ENCODE results near the gene OXT.
"Not testable (repeated sequence)": the region's sequence is repeated elsewhere in the genome, so short reads cannot be mapped to it uniquely, and the experiment has no call there.

Gene OXT

GRCh38 chr20:3074812-3075211 is 3.4 kb downstream of the OXT start:
- peaks cover 2% of the 10 kb centered on the region for H3K27me3 ChIP-seq (ENCODE audit: insufficient read depth, poor library complexity, severe bottlenecking)
- no peak overlapping the region for H3K4me3 ChIP-seq (replicated peaks; ENCODE audit: insufficient read depth, low read length)
- no peak for DNase-seq (ENCODE audit: low read depth in 1 of 2, low spot score in 1 of 2)
- no peak overlapping the region for H3K27ac ChIP-seq (replicated peaks)
- TF ChIP-seq SPI1 (IDR thresholded peaks at IDR 0.05; ENCODE audit: borderline replicate concordance, low read depth) (peak; percentile 78), REST (IDR thresholded peaks at IDR 0.05; ENCODE audit: insufficient replicate concordance, low read depth) (no peak)

- DNase-seq (ENCODE audit: low read depth in 1 of 2, low spot score in 1 of 2); H3K27me3 ChIP-seq (ENCODE audit: insufficient read depth, poor library complexity, severe bottlenecking); H3K4me3 ChIP-seq (replicated peaks; ENCODE audit: insufficient read depth, low read length); H3K27ac ChIP-seq (replicated peaks): not testable (repeated sequence)
Observed at GRCh38 chr20:3075315-3075714, 3.9 kb downstream of the OXT start.

- Histone ChIP-seq H3K4me3 (replicated peaks; ENCODE audit: insufficient read depth, low read length) (no peak overlapping the region), H3K27ac (replicated peaks) (peak overlapping the region; percentile 40; the same call in 1 of the 2 replicates), H3K27me3 (ENCODE audit: insufficient read depth, poor library complexity, severe bottlenecking) (peaks cover 7% of the 10 kb centered on the region)
- DNase-seq (ENCODE audit: low read depth in 1 of 2, low spot score in 1 of 2): peak in 1 of 2 experiments; percentile 52
- TF ChIP-seq POLR2AphosphoS5 (IDR thresholded peaks at IDR 0.05; ENCODE audit: low read depth) (no peak), SPI1 (IDR thresholded peaks at IDR 0.05; ENCODE audit: borderline replicate concordance, low read depth) (no peak), CTCF (IDR thresholded peaks at IDR 0.05; ENCODE audit: insufficient read depth, low read length) (no peak), GABPA (IDR thresholded peaks at IDR 0.05; ENCODE audit: low read depth) (no peak), REST (IDR thresholded peaks at IDR 0.05; ENCODE audit: insufficient replicate concordance, low read depth) (no peak)
Observed at GRCh38 chr20:3077618-3078134, 6.3 kb downstream of the OXT start.

GRCh38 chr20:3080939-3081388 is 9.5 kb downstream of the OXT start:
- Histone ChIP-seq H3K27ac (replicated peaks) (no peak overlapping the region), H3K4me3 (replicated peaks; ENCODE audit: insufficient read depth, low read length) (no peak overlapping the region), H3K27me3 (ENCODE audit: insufficient read depth, poor library complexity, severe bottlenecking) (peaks cover 13% of the 10 kb centered on the region)
- DNase-seq (ENCODE audit: low read depth in 1 of 2, low spot score in 1 of 2): no peak
- TF ChIP-seq CTCF (IDR thresholded peaks at IDR 0.05; ENCODE audit: insufficient read depth, low read length) (no peak), REST (IDR thresholded peaks at IDR 0.05; ENCODE audit: insufficient replicate concordance, low read depth) (no peak), GABPA (IDR thresholded peaks at IDR 0.05; ENCODE audit: low read depth) (no peak), SPI1 (IDR thresholded peaks at IDR 0.05; ENCODE audit: borderline replicate concordance, low read depth) (no peak)
